Activated CD4-positive, alpha-beta T cell treated with anti-CD3 and anti-CD28 coated beads, Interleukin-2, amount 50 U/mL, for 4 hours (primary cell): ENCODE results near the gene LRRC15.

Source experiments
- DNase-seq, 2 experiments: peaks; one replicate each; pipeline ENCODE4 v3.0.0-alpha.2; 2020

The LRRC15 gene

GRCh38 chr3:194314388-194315068 lies 55.0 kb downstream of the LRRC15 start:
- no peak for DNase-seq

- no peak for DNase-seq
These were observed 55.8 kb downstream of the LRRC15 start for GRCh38 chr3:194313560-194314387.

- DNase-seq = no peak
These were observed 56.7 kb downstream of the LRRC15 start for GRCh38 chr3:194312743-194313281.

- DNase-seq = no peak
These were observed 57.3 kb downstream of the LRRC15 start for GRCh38 chr3:194312186-194312742.

GRCh38 chr3:194311000-194311399 lies 58.5 kb downstream of the LRRC15 start:
- no peak for DNase-seq

- DNase-seq = no peak
These were observed 59.3 kb downstream of the LRRC15 start for GRCh38 chr3:194310060-194310835.

- no peak for DNase-seq
These were observed 60.7 kb downstream of the LRRC15 start for GRCh38 chr3:194308601-194309449.

GRCh38 chr3:194307849-194308248 lies 61.7 kb downstream of the LRRC15 start:
- no peak for DNase-seq

- DNase-seq = no peak
These were observed 62.5 kb downstream of the LRRC15 start for GRCh38 chr3:194306771-194307640.

- DNase-seq = peak; percentile 21 to 36
These were observed 63.3 kb downstream of the LRRC15 start for GRCh38 chr3:194306109-194306686.

- no peak for DNase-seq
These were observed 64.0 kb downstream of the LRRC15 start for GRCh38 chr3:194305356-194306108.
